Bronchial epithelial cell (primary cell): ENCODE measurements around the gene TDG. TPM values are rescaled to one million over a fixed set of nuclear protein-coding genes. Genes with fewer than 3 reads are reported as not detected.

Experiments
- DNase-seq: peaks from one replicate; pipeline ENCODE4 v3.0.0-alpha.2; 2010; ENCODE audit warnings: low read depth
- FAIRE-seq: peaks from 2 replicates; lab custom pipeline; 2011; peaks lifted over from hg19 to GRCh38; lab: Jason Lieb, UNC
- H3K27me3 ChIP-seq: 2 replicates; pipeline ENCODE4 v1.5.1; 2011; ENCODE audit warnings: low read length; ENCODE audit not compliant: control insufficient read depth, insufficient read depth
- H3K36me3 ChIP-seq: 2 replicates; pipeline ENCODE4 v1.5.1; 2011; ENCODE audit warnings: low read length; ENCODE audit not compliant: control insufficient read depth, insufficient read depth
- H3K4me3 ChIP-seq: 2 replicates; pipeline ENCODE4 v1.5.1; 2011; ENCODE audit warnings: mild to moderate bottlenecking, low read depth, low read length, control low read depth
- total RNA-seq: library from RNA; depleted of rRNA; stranded (reverse); fragments of >200 nt; gene quantifications from 2 replicates; pipeline ENCODE4 v1.2.1, GENCODE V29; 2014
- TF ChIP-seq, protein P1 (sequence below): IDR thresholded peaks from 2 replicates; pipeline ENCODE4 v1.5.1; 2011; ENCODE audit warnings: mild to moderate bottlenecking, moderate library complexity, low read length, control low read depth, inconsistent platforms; ENCODE audit not compliant: insufficient read depth, severe bottlenecking

Gene TDG
- total RNA-seq, 1 donor from 2014 or later, result 25.5 TPM

DNA sequence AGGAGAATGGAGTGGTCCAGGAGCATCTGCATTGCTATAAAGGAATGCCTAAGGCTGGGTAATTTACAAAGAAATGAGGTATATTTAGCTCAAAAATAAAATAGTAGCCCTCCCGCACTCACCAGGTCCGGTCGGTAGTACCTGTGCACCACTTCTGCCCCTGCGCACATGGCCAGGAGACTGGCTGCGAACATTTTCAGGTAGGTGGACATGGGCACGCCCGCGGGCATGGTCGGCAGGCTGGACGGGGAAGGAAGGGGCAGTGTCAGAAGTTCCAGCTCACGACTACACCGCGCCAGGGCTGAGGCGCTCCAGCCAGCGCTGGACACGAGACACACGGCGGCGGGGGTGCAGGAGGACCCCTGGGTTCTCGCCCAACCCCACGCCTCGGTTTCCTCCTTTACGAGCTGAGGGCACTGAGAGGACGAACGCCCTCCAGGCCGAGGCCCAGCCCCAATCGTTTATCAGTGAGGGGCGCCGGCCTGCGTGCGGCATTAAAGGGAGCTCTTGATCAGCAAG lies 9.1 kb upstream of the TDG start:
- TF ChIP-seq, protein P1, sequence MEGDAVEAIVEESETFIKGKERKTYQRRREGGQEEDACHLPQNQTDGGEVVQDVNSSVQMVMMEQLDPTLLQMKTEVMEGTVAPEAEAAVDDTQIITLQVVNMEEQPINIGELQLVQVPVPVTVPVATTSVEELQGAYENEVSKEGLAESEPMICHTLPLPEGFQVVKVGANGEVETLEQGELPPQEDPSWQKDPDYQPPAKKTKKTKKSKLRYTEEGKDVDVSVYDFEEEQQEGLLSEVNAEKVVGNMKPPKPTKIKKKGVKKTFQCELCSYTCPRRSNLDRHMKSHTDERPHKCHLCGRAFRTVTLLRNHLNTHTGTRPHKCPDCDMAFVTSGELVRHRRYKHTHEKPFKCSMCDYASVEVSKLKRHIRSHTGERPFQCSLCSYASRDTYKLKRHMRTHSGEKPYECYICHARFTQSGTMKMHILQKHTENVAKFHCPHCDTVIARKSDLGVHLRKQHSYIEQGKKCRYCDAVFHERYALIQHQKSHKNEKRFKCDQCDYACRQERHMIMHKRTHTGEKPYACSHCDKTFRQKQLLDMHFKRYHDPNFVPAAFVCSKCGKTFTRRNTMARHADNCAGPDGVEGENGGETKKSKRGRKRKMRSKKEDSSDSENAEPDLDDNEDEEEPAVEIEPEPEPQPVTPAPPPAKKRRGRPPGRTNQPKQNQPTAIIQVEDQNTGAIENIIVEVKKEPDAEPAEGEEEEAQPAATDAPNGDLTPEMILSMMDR, result no peak
- DNase-seq (no peak), FAIRE-seq (no peak)

DNA sequence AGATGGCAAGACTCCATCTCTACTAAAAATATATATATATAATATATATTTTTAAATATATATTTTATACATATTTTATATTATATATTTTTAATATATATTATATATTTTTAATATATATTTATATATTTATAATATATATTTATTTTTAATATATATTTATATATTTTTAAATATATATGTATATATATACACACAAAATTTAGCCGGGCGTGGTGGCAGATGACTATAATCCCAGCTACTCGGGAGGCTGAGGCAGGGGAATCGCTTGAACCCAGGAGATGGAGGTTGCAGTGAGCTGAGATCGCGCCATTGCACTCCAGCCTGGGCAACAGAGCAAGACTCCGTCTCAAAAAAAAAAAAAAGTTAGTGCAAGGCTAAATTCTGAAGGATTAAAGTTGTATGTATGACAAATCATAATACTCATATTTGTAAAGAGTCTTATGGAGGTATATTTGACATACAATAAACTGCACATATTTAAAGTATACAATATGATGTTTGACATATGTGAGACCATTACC lies 7.7 kb upstream of the TDG start:
- Histone ChIP-seq H3K27me3 (no peaks in the 10 kb centered on the region), H3K36me3 (peaks cover 4% of the 10 kb centered on the region), H3K4me3 (no peak overlapping the region)
- TF ChIP-seq, protein P1, result no peak
- no peak for DNase-seq
- FAIRE-seq, result no peak

More for the DNA sequence above, 9.1 kb upstream of the TDG start:
- no peaks in the 10 kb centered on the region for H3K27me3 ChIP-seq
- peaks cover 4% of the 10 kb centered on the region for H3K36me3 ChIP-seq
- H3K4me3 ChIP-seq, result peak overlapping the region; percentile 71

DNA sequence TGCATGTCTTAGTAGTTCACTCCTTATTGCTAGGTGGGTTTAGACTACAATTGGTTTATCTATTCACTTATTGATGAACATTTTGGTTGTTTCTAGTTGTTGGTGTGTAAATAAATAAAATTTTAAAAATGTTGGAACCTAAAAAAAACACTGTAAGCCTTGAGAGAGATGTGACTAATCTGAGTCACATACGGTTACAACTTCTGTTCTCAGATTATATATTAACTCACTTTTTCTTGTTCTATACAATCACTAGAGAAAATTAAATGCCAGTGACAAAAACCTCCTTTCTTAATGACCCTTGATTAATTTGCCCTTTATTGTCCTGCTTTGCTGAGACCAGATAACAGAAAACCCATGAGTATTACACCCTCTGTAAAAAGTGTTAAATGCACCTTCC lies 7.1 kb upstream of the TDG start:
- FAIRE-seq (no peak), DNase-seq (no peak)
- Histone ChIP-seq H3K36me3 (peaks cover 1% of the 10 kb centered on the region), H3K4me3 (no peak overlapping the region), H3K27me3 (no peaks in the 10 kb centered on the region)
- TF ChIP-seq, protein P1, result no peak

DNA sequence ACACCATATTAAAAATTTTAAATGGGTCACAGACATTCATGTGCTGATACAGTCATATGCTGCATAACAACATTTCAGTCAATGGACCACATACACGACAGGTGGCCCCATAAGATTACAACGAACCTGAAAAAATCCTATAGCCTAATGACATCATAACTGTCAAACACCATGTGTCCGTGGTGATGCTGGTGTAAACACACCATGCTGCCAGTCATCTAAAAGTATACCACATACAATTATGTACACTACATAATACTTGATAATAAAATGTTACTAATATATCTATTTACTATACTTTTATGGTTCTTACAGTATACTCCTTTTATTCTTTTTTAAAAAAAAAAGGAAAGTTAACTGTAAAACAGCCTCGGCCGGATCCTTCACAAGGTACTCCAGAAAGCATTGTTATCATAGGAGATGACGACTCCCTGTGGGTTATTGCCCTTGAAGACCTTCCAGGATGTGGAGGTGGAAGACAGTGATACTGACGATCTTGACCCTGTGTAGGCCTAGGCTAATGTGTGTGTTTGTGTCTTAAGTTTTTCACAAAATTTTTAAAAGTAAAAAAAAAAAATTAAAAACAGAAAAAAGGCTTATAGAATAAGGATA lies 5.0 kb upstream of the TDG start:
- Histone ChIP-seq H3K27me3 (no peaks in the 10 kb centered on the region), H3K4me3 (no peak overlapping the region), H3K36me3 (no peaks in the 10 kb centered on the region)
- FAIRE-seq (no peak), DNase-seq (no peak)
- TF ChIP-seq, protein P1, result no peak

DNA sequence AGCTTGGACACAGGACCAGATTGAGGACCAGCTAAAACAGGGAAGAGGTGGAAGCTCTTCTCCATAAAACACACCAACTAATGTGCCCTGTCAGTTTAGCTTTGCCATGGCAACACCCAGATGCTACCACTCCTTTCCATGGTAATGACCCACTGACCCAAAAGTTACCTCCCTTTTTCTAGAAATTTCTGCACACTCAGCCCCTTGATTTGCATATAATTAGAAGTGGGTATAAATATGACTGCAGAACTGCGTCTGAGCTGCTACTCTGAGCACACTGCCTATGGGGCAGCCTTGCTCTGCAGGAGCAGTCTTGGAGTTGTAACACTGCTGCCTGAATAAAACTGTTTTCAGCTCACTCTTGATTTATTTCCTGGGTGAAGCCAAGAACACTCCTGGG lies 3.2 kb upstream of the TDG start:
- TF ChIP-seq, protein P1, result no peak
- no peak for DNase-seq
- no peaks in the 10 kb centered on the region for H3K27me3 ChIP-seq
- H3K4me3 ChIP-seq, result no peak overlapping the region
- H3K36me3 ChIP-seq, result no peaks in the 10 kb centered on the region
- no peak for FAIRE-seq
